ENCODE data around the gene CCDC149.
A peak's percentile ranks its signal among the peaks of the same experiment; 100 is the strongest.

The CCDC149 gene

DNA sequence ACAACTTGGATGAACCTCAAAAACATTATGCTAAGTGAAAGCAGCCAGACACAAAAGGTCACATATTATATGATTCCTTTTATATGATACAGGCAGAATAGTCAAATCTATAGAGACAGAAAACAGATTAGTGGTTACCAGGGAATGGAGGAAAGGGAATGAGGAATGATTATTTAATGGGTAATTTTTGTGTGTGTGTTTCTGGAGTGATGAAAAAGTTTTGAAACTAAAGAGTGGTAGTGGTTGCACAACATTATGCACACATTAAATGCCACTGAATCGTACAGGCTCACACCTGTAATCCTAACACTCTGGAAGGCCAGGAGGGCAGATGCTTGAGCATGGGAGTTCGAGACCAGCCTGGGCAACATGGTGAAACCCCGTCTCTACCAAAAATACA is 137.1 kb downstream of the CCDC149 start:
- TF ChIP-seq, protein P1, sequence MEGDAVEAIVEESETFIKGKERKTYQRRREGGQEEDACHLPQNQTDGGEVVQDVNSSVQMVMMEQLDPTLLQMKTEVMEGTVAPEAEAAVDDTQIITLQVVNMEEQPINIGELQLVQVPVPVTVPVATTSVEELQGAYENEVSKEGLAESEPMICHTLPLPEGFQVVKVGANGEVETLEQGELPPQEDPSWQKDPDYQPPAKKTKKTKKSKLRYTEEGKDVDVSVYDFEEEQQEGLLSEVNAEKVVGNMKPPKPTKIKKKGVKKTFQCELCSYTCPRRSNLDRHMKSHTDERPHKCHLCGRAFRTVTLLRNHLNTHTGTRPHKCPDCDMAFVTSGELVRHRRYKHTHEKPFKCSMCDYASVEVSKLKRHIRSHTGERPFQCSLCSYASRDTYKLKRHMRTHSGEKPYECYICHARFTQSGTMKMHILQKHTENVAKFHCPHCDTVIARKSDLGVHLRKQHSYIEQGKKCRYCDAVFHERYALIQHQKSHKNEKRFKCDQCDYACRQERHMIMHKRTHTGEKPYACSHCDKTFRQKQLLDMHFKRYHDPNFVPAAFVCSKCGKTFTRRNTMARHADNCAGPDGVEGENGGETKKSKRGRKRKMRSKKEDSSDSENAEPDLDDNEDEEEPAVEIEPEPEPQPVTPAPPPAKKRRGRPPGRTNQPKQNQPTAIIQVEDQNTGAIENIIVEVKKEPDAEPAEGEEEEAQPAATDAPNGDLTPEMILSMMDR (conservative IDR thresholded peaks at IDR 0.05; ENCODE audit: low read depth, low read length): no peak
- no peak for DNase-seq (ENCODE audit: low read depth)

GRCh38 chr4:24775032-24775605 is 137.7 kb downstream of the CCDC149 start:
- peak; percentile 66 for DNase-seq (ENCODE audit: low read depth)
- TF ChIP-seq, protein P1 (conservative IDR thresholded peaks at IDR 0.05; ENCODE audit: low read depth, low read length): no peak
- H3K4me3 ChIP-seq (ENCODE audit: low read depth, low read length): no peak overlapping the region

More for the DNA sequence above, 137.1 kb downstream of the CCDC149 start:
- H3K4me3 ChIP-seq (ENCODE audit: low read depth, low read length): no peak overlapping the region

DNA sequence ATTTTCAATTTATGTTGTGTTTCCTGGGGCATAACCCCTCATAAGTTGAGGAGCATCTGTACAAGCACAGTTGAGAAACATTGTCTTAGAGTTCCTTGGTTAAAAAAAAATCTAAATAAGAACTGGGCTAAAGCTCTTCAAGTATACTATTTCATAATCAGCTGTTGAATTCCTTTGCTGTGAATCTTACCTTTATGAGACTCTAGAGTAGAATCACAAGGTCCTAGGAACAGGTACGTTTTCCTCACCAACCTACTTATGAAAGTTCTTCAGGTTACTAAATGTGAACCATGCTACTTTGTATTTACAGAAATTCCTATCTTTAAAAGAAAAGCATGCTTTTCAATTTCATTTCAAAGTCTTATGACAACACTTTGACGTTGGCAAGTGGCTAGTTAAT is 138.4 kb downstream of the CCDC149 start:
- TF ChIP-seq, protein P1 (conservative IDR thresholded peaks at IDR 0.05; ENCODE audit: low read depth, low read length): no peak
- DNase-seq (ENCODE audit: low read depth): peak; percentile 53
- no peak overlapping the region for H3K4me3 ChIP-seq (ENCODE audit: low read depth, low read length)

- DNase-seq (ENCODE audit: low read depth): no peak
- H3K4me3 ChIP-seq (ENCODE audit: low read depth, low read length): no peak overlapping the region
- TF ChIP-seq, protein P1 (conservative IDR thresholded peaks at IDR 0.05; ENCODE audit: low read depth, low read length): no peak
Observed at GRCh38 chr4:24772952-24773351, 139.9 kb downstream of the CCDC149 start.

- DNase-seq (ENCODE audit: low read depth): no peak
- no peak overlapping the region for H3K4me3 ChIP-seq (ENCODE audit: low read depth, low read length)
- TF ChIP-seq, protein P1 (conservative IDR thresholded peaks at IDR 0.05; ENCODE audit: low read depth, low read length): no peak
Observed at GRCh38 chr4:24772061-24772705, 140.7 kb downstream of the CCDC149 start.

DNA sequence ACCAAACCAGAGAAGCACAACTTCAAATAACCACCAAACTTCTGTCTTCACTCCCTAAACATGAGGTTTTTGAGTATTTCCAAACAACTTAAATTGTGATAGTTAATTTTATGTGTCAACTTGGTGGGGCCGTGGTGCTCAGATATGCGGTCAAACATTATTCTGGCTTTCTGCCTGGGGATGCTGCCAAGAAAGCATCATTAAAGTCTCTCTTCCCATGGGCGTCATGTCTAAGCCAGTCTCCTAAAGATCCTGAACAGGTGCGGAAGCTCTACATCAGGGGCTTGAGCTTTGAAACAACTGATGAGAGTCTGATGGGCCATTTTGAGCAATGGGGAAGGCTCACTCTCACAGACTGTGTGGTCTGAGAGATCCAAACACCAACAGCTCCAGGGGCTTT is 141.6 kb downstream of the CCDC149 start:
- TF ChIP-seq, protein P1 (conservative IDR thresholded peaks at IDR 0.05; ENCODE audit: low read depth, low read length): no peak
- no peak for DNase-seq (ENCODE audit: low read depth)
- no peak overlapping the region for H3K4me3 ChIP-seq (ENCODE audit: low read depth, low read length)

DNA sequence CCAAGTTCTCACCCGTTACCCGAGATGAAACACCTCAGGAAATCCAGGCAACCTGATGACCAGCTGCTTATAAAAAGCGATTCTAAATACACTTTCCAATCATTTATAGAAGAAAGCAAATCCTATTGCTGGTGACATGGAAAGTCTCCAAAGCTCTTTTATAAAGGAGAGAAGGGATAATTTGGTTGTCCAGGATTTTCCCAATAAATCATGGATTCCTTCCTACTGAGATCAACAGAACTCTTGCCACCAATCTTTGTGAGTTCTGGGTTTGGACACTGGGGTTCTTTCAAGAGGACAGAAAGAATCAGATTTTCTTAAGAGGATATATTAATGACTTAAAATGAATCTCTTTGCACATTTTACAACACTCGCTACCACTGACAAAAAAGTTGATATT is 142.2 kb downstream of the CCDC149 start:
- no peak overlapping the region for H3K4me3 ChIP-seq (ENCODE audit: low read depth, low read length)
- TF ChIP-seq, protein P1 (conservative IDR thresholded peaks at IDR 0.05; ENCODE audit: low read depth, low read length): no peak
- DNase-seq (ENCODE audit: low read depth): no peak
